CD4-positive, alpha-beta memory T cell (primary cell): ENCODE data around the gene HOXB7. TPM values are rescaled to one million over a fixed set of nuclear protein-coding genes. Genes with fewer than 3 reads are reported as not detected.

Experiments
- CTCF ChIA-PET: fragments of 350-600 bp; sonication (Branson Sonifier 250); formaldehyde crosslinking; loops from one replicate; lab custom pipeline; 2021; ENCODE audit warnings: inconsistent platforms; ENCODE audit not compliant: partially characterized antibody; lab: Charles Lee
- POLR2A ChIA-PET: fragments of 350-600 bp; sonication (Branson Sonifier 250); formaldehyde crosslinking; loops from one replicate; lab custom pipeline; 2021; ENCODE audit not compliant: partially characterized antibody; lab: Charles Lee
- DNase-seq, 5 donors: peaks; one replicate each; pipeline versions ENCODE4 v3.0.0 to v3.0.0-alpha.2; 2020 to 2022; ENCODE audit warnings: mixed read lengths in 1 of 5
- H3K27ac ChIP-seq: one replicate; pipeline ENCODE4 v1.7.0; 2013; ENCODE audit warnings: low read depth, low read length
- H3K27me3 ChIP-seq: 2 replicates; pipeline ENCODE4 v1.7.0; 2013; ENCODE audit warnings: mild to moderate bottlenecking, low read length, moderate library complexity; ENCODE audit not compliant: insufficient read depth
- H3K36me3 ChIP-seq: 2 replicates; pipeline ENCODE4 v1.7.0; 2013; ENCODE audit warnings: mild to moderate bottlenecking, low read length, moderate library complexity; ENCODE audit not compliant: insufficient read depth
- H3K4me1 ChIP-seq: 2 replicates; pipeline ENCODE4 v1.7.0; 2013; ENCODE audit warnings: mild to moderate bottlenecking, low read length, moderate library complexity; ENCODE audit not compliant: insufficient read depth
- H3K4me3 ChIP-seq, 2 donors: one replicate each; pipeline ENCODE4 v1.7.0; 2013; ENCODE audit warnings: low read length in 2 of 2, mild to moderate bottlenecking in 1 of 2
- H3K9me3 ChIP-seq, 2 donors: one replicate each; pipeline ENCODE4 v1.7.0; 2013; ENCODE audit warnings: low read length in 2 of 2, control low read depth in 1 of 2; ENCODE audit not compliant: control insufficient read depth in 1 of 2
- H3K27ac Mint-ChIP-seq, 7 donors: one replicate each; pipeline ENCODE4 v1.8.0; 2020 to 2021; ENCODE audit warnings: mixed read lengths in 7 of 7, mild to moderate bottlenecking in 6 of 7, inconsistent platforms in 3 of 7, moderate library complexity in 3 of 7
- H3K27me3 Mint-ChIP-seq, 2 donors: one replicate each; pipeline ENCODE4 v1.8.0; 2020 to 2021; ENCODE audit warnings: mixed read lengths in 2 of 2
- H3K36me3 Mint-ChIP-seq, 2 donors: one replicate each; pipeline ENCODE4 v1.8.0; 2020 to 2021; ENCODE audit warnings: mixed read lengths in 2 of 2, inconsistent platforms in 1 of 2, mild to moderate bottlenecking in 1 of 2
- H3K4me1 Mint-ChIP-seq, 4 donors: one replicate each; pipeline ENCODE4 v1.8.0; 2020 to 2021; ENCODE audit warnings: mixed read lengths in 4 of 4, mild to moderate bottlenecking in 1 of 4
- H3K4me3 Mint-ChIP-seq, 8 donors: one replicate each; pipeline ENCODE4 v1.8.0; 2020 to 2021; ENCODE audit warnings: mixed read lengths in 8 of 8, mild to moderate bottlenecking in 7 of 8, moderate library complexity in 6 of 8, inconsistent platforms in 3 of 8
- H3K9me3 Mint-ChIP-seq, 8 donors: one replicate each; pipeline ENCODE4 v1.8.0; 2020 to 2021; ENCODE audit warnings: mixed read lengths in 8 of 8, mild to moderate bottlenecking in 5 of 8, inconsistent platforms in 3 of 8, moderate library complexity in 1 of 8
- intact Hi-C: fragments of 100-400 bp; cut with micrococcal nuclease; formaldehyde crosslinking; loops from one replicate; pipeline ENCODE4 v1.15.1; 2023
- polyA plus RNA-seq, 2 donors: library from polyadenylated mRNA; unstranded; fragments of 300-500 nt; fragmentation: Illumina TruSeq; gene quantifications; one replicate each; pipeline ENCODE4 v1.2.3, GENCODE V29; 2021
- total RNA-seq, 2 experiments: library from RNA; stranded (reverse); gene quantifications; one replicate each; pipeline ENCODE4 v1.2.3, GENCODE V29; 2021

HOXB7 gene
- total and polyA plus RNA-seq, 4 experiments from 2014 or later: 0.23 to 1.3 (median 0.25) TPM; not detected in 1

GRCh38 chr17:48590607-48591161, 20.1 kb downstream of the HOXB7 start:
- Histone ChIP-seq H3K27ac (no peak overlapping the region), H3K4me3 (no peak overlapping the region), H3K36me3 (no peaks in the 10 kb centered on the region), H3K4me1 (peaks cover 27% of the 10 kb centered on the region), H3K27me3 (peaks cover 43% of the 10 kb centered on the region), H3K9me3 (no peaks in the 10 kb centered on the region)
- Mint-ChIP-seq H3K36me3 (peaks cover 0 to 2% of the 10 kb centered on the region in 2 donors), H3K4me1 (peaks cover 15 to 40% (median 30%) of the 10 kb centered on the region in 4 donors), H3K27me3 (peaks cover 43 to 67% of the 10 kb centered on the region in 2 donors), H3K4me3 (peak overlapping the region in 1 of 8 donors; percentile 59), H3K9me3 (peaks cover 0 to 2% (median 0%) of the 10 kb centered on the region in 8 donors), H3K27ac (no peak overlapping the region)
- intact Hi-C loops: loop anchor here (5.0 kb wide), 1 partner anchor 563 kb away; no protein-coding TSS in a partner anchor
- POLR2A ChIA-PET: no interaction called here
- CTCF ChIA-PET: interaction anchor here (1.3 to 6.0 kb wide), 6 partner anchors 28 to 282 kb away, joined by 3 to 59 read pairs (median 34); no protein-coding TSS in a partner anchor
- DNase-seq: no peak

GRCh38 chr17:48589831-48590606, 20.8 kb downstream of the HOXB7 start, which contains the start of gene HOXB3:
Gene HOXB3, minus strand, starts transcription at chr17:48590241. Its CDS starts 37,767 bp downstream, at chr17:48552474.
- intact Hi-C loops: loop anchor here (5.0 kb wide), 1 partner anchor 563 kb away; no protein-coding TSS in a partner anchor
- Mint-ChIP-seq H3K4me3 (peak within 1 kb of the TSS in 1 of 8 donors; percentile 59), H3K27ac (no peak within 1 kb of the TSS), H3K4me1 (peaks cover 17 to 46% (median 35%) of the 10 kb centered on the region in 4 donors), H3K36me3 (peaks cover 0 to 5% of the 10 kb centered on the region in 2 donors), H3K27me3 (peaks cover 42 to 67% of the 10 kb centered on the region in 2 donors), H3K9me3 (peaks cover 0 to 2% (median 0%) of the 10 kb centered on the region in 8 donors)
- no peak within 1 kb of the TSS for H3K4me3 ChIP-seq
- DNase-seq: no peak
- peaks cover 33% of the 10 kb centered on the region for H3K4me1 ChIP-seq
- H3K36me3 ChIP-seq: no peaks in the 10 kb centered on the region
- CTCF ChIA-PET: interaction anchor here (1.3 to 6.0 kb wide), 7 partner anchors 98 to 281 kb away, joined by 3 to 59 read pairs (median 7); no protein-coding TSS in a partner anchor
- POLR2A ChIA-PET: no interaction called here
- no peak within 1 kb of the TSS for H3K27ac ChIP-seq
- H3K27me3 ChIP-seq: peaks cover 38% of the 10 kb centered on the region
- no peaks in the 10 kb centered on the region for H3K9me3 ChIP-seq

- Histone ChIP-seq H3K4me1 (peaks cover 36% of the 10 kb centered on the region), H3K27ac (no peak overlapping the region), H3K9me3 (no peaks in the 10 kb centered on the region), H3K27me3 (peaks cover 36% of the 10 kb centered on the region), H3K4me3 (no peak overlapping the region), H3K36me3 (no peaks in the 10 kb centered on the region)
- POLR2A ChIA-PET: no interaction called here
- Mint-ChIP-seq H3K27me3 (peaks cover 44 to 68% of the 10 kb centered on the region in 2 donors), H3K4me3 (no peak overlapping the region), H3K4me1 (peaks cover 18 to 49% (median 38%) of the 10 kb centered on the region in 4 donors), H3K36me3 (peaks cover 0 to 5% of the 10 kb centered on the region in 2 donors), H3K27ac (no peak overlapping the region), H3K9me3 (peaks cover 0 to 2% (median 0%) of the 10 kb centered on the region in 8 donors)
- CTCF ChIA-PET: interaction anchor here (1.4 to 2.6 kb wide), 4 partner anchors 100 to 281 kb away, joined by 4 to 11 read pairs (median 6); no protein-coding TSS in a partner anchor
- intact Hi-C loops: no loop called here
- DNase-seq: no peak
Observed at GRCh38 chr17:48589060-48589830, 21.6 kb downstream of the HOXB7 start.

- ChIA-PET POLR2A (interaction anchor here (1.4 kb wide), 1 partner anchor 88 kb away, joined by 3 read pairs; no protein-coding TSS in a partner anchor), CTCF (interaction anchor here (1.0 to 2.6 kb wide), 6 partner anchors 99 to 280 kb away, joined by 3 to 11 read pairs (median 4); no protein-coding TSS in a partner anchor)
- Mint-ChIP-seq H3K4me1 (peaks cover 18 to 47% (median 34%) of the 10 kb centered on the region in 4 donors), H3K9me3 (peaks cover 0 to 2% (median 0%) of the 10 kb centered on the region in 8 donors), H3K27ac (no peak overlapping the region), H3K27me3 (peaks cover 47 to 69% of the 10 kb centered on the region in 2 donors), H3K4me3 (peak overlapping the region in 1 of 8 donors; percentile 50), H3K36me3 (peaks cover 0 to 5% of the 10 kb centered on the region in 2 donors)
- no peaks in the 10 kb centered on the region for H3K9me3 ChIP-seq
- no peak overlapping the region for H3K27ac ChIP-seq
- H3K27me3 ChIP-seq: peaks cover 36% of the 10 kb centered on the region
- no peaks in the 10 kb centered on the region for H3K36me3 ChIP-seq
- H3K4me1 ChIP-seq: peaks cover 34% of the 10 kb centered on the region
- no peak for DNase-seq
- intact Hi-C loops: no loop called here
- H3K4me3 ChIP-seq: no peak overlapping the region
Observed at GRCh38 chr17:48588528-48588927, 22.3 kb downstream of the HOXB7 start.

GRCh38 chr17:48588074-48588415, 22.8 kb downstream of the HOXB7 start:
- Mint-ChIP-seq H3K36me3 (peaks cover 0 to 5% of the 10 kb centered on the region in 2 donors), H3K4me1 (peaks cover 16 to 42% (median 32%) of the 10 kb centered on the region in 4 donors), H3K27ac (peak overlapping the region in 1 of 7 donors; percentile 2), H3K4me3 (no peak overlapping the region), H3K9me3 (peaks cover 0 to 2% (median 0%) of the 10 kb centered on the region in 8 donors), H3K27me3 (peaks cover 49 to 69% of the 10 kb centered on the region in 2 donors)
- Histone ChIP-seq H3K4me1 (peaks cover 29% of the 10 kb centered on the region), H3K4me3 (no peak overlapping the region), H3K27ac (no peak overlapping the region), H3K9me3 (no peaks in the 10 kb centered on the region), H3K27me3 (peaks cover 32% of the 10 kb centered on the region), H3K36me3 (no peaks in the 10 kb centered on the region)
- intact Hi-C loops: no loop called here
- DNase-seq: no peak
- CTCF ChIA-PET: interaction anchor here (0.8 to 2.6 kb wide), 9 partner anchors 99 to 563 kb away, joined by 3 to 11 read pairs (median 4); no protein-coding TSS in a partner anchor
- POLR2A ChIA-PET: interaction anchor here (1.4 to 2.3 kb wide), 2 partner anchors 87 to 254 kb away, joined by 3 to 6 read pairs; no protein-coding TSS in a partner anchor

GRCh38 chr17:48587276-48588073, 23.3 kb downstream of the HOXB7 start:
- no peak overlapping the region for H3K4me3 ChIP-seq
- H3K27me3 ChIP-seq: peaks cover 29% of the 10 kb centered on the region
- peak overlapping the region in 5 of 8 donors; percentile 29 to 61 (median 36) for H3K4me3 Mint-ChIP-seq
- H3K27ac ChIP-seq: no peak overlapping the region
- peaks cover 50 to 69% of the 10 kb centered on the region in 2 donors for H3K27me3 Mint-ChIP-seq
- H3K36me3 Mint-ChIP-seq: peaks cover 0 to 5% of the 10 kb centered on the region in 2 donors
- intact Hi-C loops: no loop called here
- H3K36me3 ChIP-seq: no peaks in the 10 kb centered on the region
- H3K4me1 ChIP-seq: peaks cover 27% of the 10 kb centered on the region
- peak overlapping the region in 2 of 7 donors; percentile 2 to 55 for H3K27ac Mint-ChIP-seq
- CTCF ChIA-PET: interaction anchor here (0.8 to 2.6 kb wide), 10 partner anchors 26 to 562 kb away, joined by 3 to 11 read pairs (median 4); no protein-coding TSS in a partner anchor
- no peaks in the 10 kb centered on the region for H3K9me3 ChIP-seq
- peaks cover 10 to 41% (median 29%) of the 10 kb centered on the region in 4 donors for H3K4me1 Mint-ChIP-seq
- DNase-seq: no peak
- POLR2A ChIA-PET: interaction anchor here (1.2 to 2.3 kb wide), 4 partner anchors 9 to 253 kb away, joined by 3 to 6 read pairs (median 4); partner anchors contain the start of gene HOXB4
- peaks cover 0 to 2% (median 0%) of the 10 kb centered on the region in 8 donors for H3K9me3 Mint-ChIP-seq
